SU-DHL-6 (cell line): Measurements from ENCODE around the gene CAPN9.

Source experiments
- EZH2phosphoT487 ChIP-seq: fragments of 200-600 bp; sonication (generic), shearing (Covaris generic); conservative IDR thresholded peaks from 2 replicates; pipeline ENCODE4 v1.6.1; 2018; ENCODE audit warnings: mild to moderate bottlenecking, antibody characterized with exemption, low read length, moderate library complexity, mixed read lengths
- TF ChIP-seq, protein P1 (sequence below): fragments of 200-600 bp; sonication (generic); IDR thresholded peaks from one replicate; pipeline ENCODE4 v1.5.1; 2017; ENCODE audit warnings: antibody characterized with exemption, mild to moderate bottlenecking, low read length, moderate library complexity; ENCODE audit not compliant: insufficient read depth, poor library complexity, severe bottlenecking

DNA sequence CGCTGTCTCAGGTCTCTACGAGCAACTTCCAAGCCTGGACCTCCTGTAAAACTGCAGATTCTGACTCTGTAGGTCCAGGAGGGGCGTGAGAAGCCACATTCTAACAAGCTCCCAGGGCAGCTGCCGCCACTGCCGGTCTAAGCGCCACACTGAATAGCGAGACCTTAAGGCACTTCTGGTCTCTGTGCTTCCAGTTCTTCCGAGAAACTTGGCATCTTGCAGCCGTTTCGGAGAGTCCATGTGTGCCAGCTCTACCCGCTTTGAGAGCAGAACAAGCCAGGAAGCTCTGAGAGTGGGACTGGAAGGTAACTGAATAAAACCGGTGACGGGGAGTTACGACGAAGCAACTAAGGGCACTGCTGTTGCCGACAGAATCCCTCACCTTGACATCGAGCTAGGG, 45.8 kb upstream of the CAPN9 start:
- TF ChIP-seq, protein P1, sequence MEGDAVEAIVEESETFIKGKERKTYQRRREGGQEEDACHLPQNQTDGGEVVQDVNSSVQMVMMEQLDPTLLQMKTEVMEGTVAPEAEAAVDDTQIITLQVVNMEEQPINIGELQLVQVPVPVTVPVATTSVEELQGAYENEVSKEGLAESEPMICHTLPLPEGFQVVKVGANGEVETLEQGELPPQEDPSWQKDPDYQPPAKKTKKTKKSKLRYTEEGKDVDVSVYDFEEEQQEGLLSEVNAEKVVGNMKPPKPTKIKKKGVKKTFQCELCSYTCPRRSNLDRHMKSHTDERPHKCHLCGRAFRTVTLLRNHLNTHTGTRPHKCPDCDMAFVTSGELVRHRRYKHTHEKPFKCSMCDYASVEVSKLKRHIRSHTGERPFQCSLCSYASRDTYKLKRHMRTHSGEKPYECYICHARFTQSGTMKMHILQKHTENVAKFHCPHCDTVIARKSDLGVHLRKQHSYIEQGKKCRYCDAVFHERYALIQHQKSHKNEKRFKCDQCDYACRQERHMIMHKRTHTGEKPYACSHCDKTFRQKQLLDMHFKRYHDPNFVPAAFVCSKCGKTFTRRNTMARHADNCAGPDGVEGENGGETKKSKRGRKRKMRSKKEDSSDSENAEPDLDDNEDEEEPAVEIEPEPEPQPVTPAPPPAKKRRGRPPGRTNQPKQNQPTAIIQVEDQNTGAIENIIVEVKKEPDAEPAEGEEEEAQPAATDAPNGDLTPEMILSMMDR: no peak
- no peak for TF ChIP-seq EZH2phosphoT487
